ENCODE measurements around the gene LEKR1.

DNA sequence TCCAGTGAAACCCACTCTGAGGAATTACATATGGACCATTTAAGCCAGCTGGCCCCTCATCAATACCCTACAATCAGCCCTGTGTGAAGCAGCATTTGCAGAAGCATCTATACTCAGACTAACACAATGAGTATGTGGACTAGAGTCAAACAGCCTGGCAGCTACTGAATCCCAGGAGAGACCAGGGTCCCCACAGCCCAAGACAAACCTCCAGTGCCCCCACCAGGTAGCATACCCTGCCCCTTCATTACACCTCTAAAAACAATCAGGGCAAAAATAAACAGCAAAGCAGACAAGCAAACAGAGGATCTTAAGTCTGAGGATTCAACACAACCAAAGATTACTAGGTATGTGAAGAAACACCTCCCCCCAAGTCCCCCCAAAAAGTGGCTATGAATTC lies 157.4 kb downstream of the LEKR1 start:
- TF ChIP-seq EZH2 (IDR thresholded peaks at IDR 0.05) (no peak), POLR2AphosphoS5 (IDR thresholded peaks at IDR 0.05; ENCODE audit: borderline replicate concordance, low read depth, low read length) (no peak)

All from SK-N-MC (cell line).